Keratinocyte (primary cell): ENCODE results near the gene MFSD6L. TPM values are rescaled to one million over a fixed set of nuclear protein-coding genes. Genes with fewer than 3 reads are reported as not detected.

ENCODE experiments used
- DNase-seq: peaks from one replicate; pipeline ENCODE4 v3.0.0-alpha.2; 2011; ENCODE audit warnings: low read depth, missing footprints, low spot score
- FAIRE-seq: peaks from 2 replicates; lab custom pipeline; 2011; peaks lifted over from hg19 to GRCh38; lab: Jason Lieb, UNC
- H2AFZ ChIP-seq: 2 replicates; pipeline ENCODE4 v1.6.0; 2012; ENCODE audit warnings: low read length, control low read depth, inconsistent platforms; ENCODE audit not compliant: control insufficient read depth
- H3K27ac ChIP-seq: 2 replicates; pipeline ENCODE4 v1.5.1; 2011; ENCODE audit warnings: low read length; ENCODE audit not compliant: control insufficient read depth, insufficient read depth
- H3K27me3 ChIP-seq: 3 replicates; pipeline ENCODE4 v1.6.0; 2011; ENCODE audit warnings: low read length; ENCODE audit not compliant: control insufficient read depth, insufficient read depth; ENCODE audit errors: extremely low read depth
- H3K36me3 ChIP-seq, 2 experiments: 2 replicates in 1 of 2; 3 replicates in 1 of 2; pipeline ENCODE4 v1.5.1; 2011; ENCODE audit warnings: low read length in 2 of 2, mild to moderate bottlenecking in 1 of 2; ENCODE audit not compliant: control insufficient read depth in 2 of 2, insufficient read depth in 2 of 2; ENCODE audit errors: extremely low read depth in 1 of 2
- H3K4me1 ChIP-seq: 3 replicates; pipeline ENCODE4 v1.5.1; 2011; ENCODE audit warnings: low read length; ENCODE audit not compliant: control insufficient read depth, insufficient read depth; ENCODE audit errors: extremely low read depth
- H3K4me2 ChIP-seq: 3 replicates; pipeline ENCODE4 v1.6.0; 2011; ENCODE audit warnings: low read depth, low read length; ENCODE audit not compliant: control insufficient read depth, insufficient read depth; ENCODE audit errors: extremely low read depth
- H3K4me3 ChIP-seq, 3 experiments: fragments of 200-600 bp in 1 of 3; sonication (generic) in 1 of 3; 2 replicates in 2 of 3; 3 replicates in 1 of 3; pipeline ENCODE4 v1.5.1; 2011 to 2016; ENCODE audit warnings: low read length in 3 of 3, mild to moderate bottlenecking in 3 of 3, control low read depth in 2 of 3, inconsistent platforms in 1 of 3, low read depth in 1 of 3, mixed read lengths in 1 of 3, mixed run types in 1 of 3, moderate library complexity in 1 of 3; ENCODE audit not compliant: control insufficient read depth in 2 of 3, insufficient read depth in 2 of 3; ENCODE audit errors: extremely low read depth in 1 of 3
- H3K79me2 ChIP-seq: 2 replicates; pipeline ENCODE4 v1.6.0; 2012; ENCODE audit warnings: low read length; ENCODE audit not compliant: control insufficient read depth, insufficient read depth
- H3K9ac ChIP-seq: 3 replicates; pipeline ENCODE4 v1.6.0; 2011; ENCODE audit warnings: low read length; ENCODE audit not compliant: control insufficient read depth, insufficient read depth; ENCODE audit errors: extremely low read depth
- H3K9me1 ChIP-seq: 3 replicates; pipeline ENCODE4 v1.6.0; 2011; ENCODE audit warnings: low read length; ENCODE audit not compliant: control insufficient read depth, insufficient read depth; ENCODE audit errors: extremely low read depth
- H3K9me3 ChIP-seq: 2 replicates; pipeline ENCODE4 v1.5.1; 2012; ENCODE audit warnings: low read depth, low read length; ENCODE audit not compliant: control insufficient read depth
- H4K20me1 ChIP-seq: 3 replicates; pipeline ENCODE4 v1.6.0; 2011; ENCODE audit warnings: low read length; ENCODE audit not compliant: control insufficient read depth, insufficient read depth; ENCODE audit errors: extremely low read depth
- CTCF ChIP-seq, 3 experiments: IDR thresholded peaks in 1 of 3; conservative IDR thresholded peaks in 1 of 3; optimal IDR thresholded peaks in 1 of 3; 2 replicates in 2 of 3; 3 replicates in 1 of 3; pipeline versions ENCODE3 to v1.5.1; 2011; ENCODE audit warnings: low read length in 3 of 3, mild to moderate bottlenecking in 3 of 3, moderate library complexity in 2 of 3, control low read depth in 1 of 3, inconsistent platforms in 1 of 3; ENCODE audit not compliant: insufficient read depth in 2 of 3; ENCODE audit errors: extremely low read depth in 1 of 3
- EZH2 ChIP-seq: IDR thresholded peaks from one replicate; pipeline ENCODE4 v1.6.1; 2012; ENCODE audit warnings: inconsistent platforms, mild to moderate bottlenecking, low read length, moderate library complexity
- dilution Hi-C: fragments of 300-500 bp; cut with MboI; formaldehyde crosslinking; loops from one replicate; pipeline ENCODE4 v1.7.0; 2020; ENCODE audit warnings: low sequenced_read_pairs; ENCODE audit not compliant: extremely low pct_ligation_motif_present
- polyA plus RNA-seq, 5 experiments: library from polyadenylated mRNA; depleted of rRNA in 3 of 5; stranded (reverse) in 3 of 5; stranded (forward) in 1 of 5; unstranded in 1 of 5; fragments of >200 nt; gene quantifications; 1 replicate in 1 of 5; 2 replicates in 3 of 5; 3 replicates in 1 of 5; pipeline versions ENCODE4 v1.2.1 to v1.2.3, GENCODE V29; 2011 to 2012; ENCODE audit warnings: missing spikeins in 2 of 5, low read depth in 1 of 5, low replicate concordance in 1 of 5

Gene MFSD6L
- polyA plus RNA-seq, 1 donor (not counting 4 experiments of a cell fraction or from before 2014, with no cell fraction given) = not detected

GRCh38 chr17:8825802-8826201 is 26.6 kb upstream of the MFSD6L start:
- peaks cover 2% of the 10 kb centered on the region for H3K9me3 ChIP-seq
- H3K36me3 ChIP-seq = no peaks in the 10 kb centered on the region
- no peak overlapping the region for H3K9ac ChIP-seq
- DNase-seq (no peak), FAIRE-seq (no peak)
- no peaks in the 10 kb centered on the region for H3K27me3 ChIP-seq
- TF ChIP-seq EZH2 (no peak), CTCF (optimal IDR thresholded peaks at IDR 0.05 in 1 of 3, IDR thresholded peaks at IDR 0.05 in 1 of 3, conservative IDR thresholded peaks at IDR 0.05 in 1 of 3; ENCODE audit: extremely low read depth in 1 of 3, insufficient read depth in 2 of 3, low read length in 3 of 3) (no peak)
- no peaks in the 10 kb centered on the region for H3K4me1 ChIP-seq
- dilution Hi-C loops = no loop called here
- H3K79me2 ChIP-seq = no peaks in the 10 kb centered on the region
- no peak overlapping the region for H3K4me2 ChIP-seq
- H4K20me1 ChIP-seq = no peaks in the 10 kb centered on the region
- H3K4me3 ChIP-seq = no peak overlapping the region
- no peak overlapping the region for H3K27ac ChIP-seq
- H2AFZ ChIP-seq = no peak overlapping the region
- H3K9me1 ChIP-seq = no peaks in the 10 kb centered on the region

- Histone ChIP-seq H4K20me1 (no peaks in the 10 kb centered on the region), H3K4me3 (no peak overlapping the region), H2AFZ (no peak overlapping the region), H3K9me3 (no peaks in the 10 kb centered on the region), H3K9ac (no peak overlapping the region), H3K36me3 (no peaks in the 10 kb centered on the region), H3K27me3 (no peaks in the 10 kb centered on the region), H3K9me1 (no peaks in the 10 kb centered on the region), H3K79me2 (no peaks in the 10 kb centered on the region), H3K27ac (no peak overlapping the region), H3K4me2 (no peak overlapping the region), H3K4me1 (no peaks in the 10 kb centered on the region)
- no peak for FAIRE-seq
- dilution Hi-C loops = no loop called here
- TF ChIP-seq CTCF (optimal IDR thresholded peaks at IDR 0.05 in 1 of 3, IDR thresholded peaks at IDR 0.05 in 1 of 3, conservative IDR thresholded peaks at IDR 0.05 in 1 of 3; ENCODE audit: extremely low read depth in 1 of 3, insufficient read depth in 2 of 3, low read length in 3 of 3) (no peak), EZH2 (no peak)
- DNase-seq = no peak
Observed at GRCh38 chr17:8823279-8823678, 24.1 kb upstream of the MFSD6L start.
